ENCODE data around the gene F11. TPM values are rescaled to one million over a fixed set of nuclear protein-coding genes. Genes with fewer than 3 reads are reported as not detected.
"Not testable (repeated sequence)": the region's sequence is repeated elsewhere in the genome, so short reads cannot be mapped to it uniquely, and the experiment has no call there.

F11 gene
- total and polyA plus RNA-seq, 2 experiments from 2014 or later = 0.74 to 2.1 TPM

GRCh38 chr4:186273392-186273789 lies 7.4 kb downstream of the F11 start:
- not testable (repeated sequence) for H4K20me1 ChIP-seq (replicated peaks; ENCODE audit: insufficient read depth); H3K4me3 Mint-ChIP-seq; H3K27me3 ChIP-seq (ENCODE audit: insufficient read depth); H3K4me1 Mint-ChIP-seq; H3K36me3 ChIP-seq (ENCODE audit: insufficient read depth); DNase-seq (ENCODE audit: low spot score); H3F3A ChIP-seq (replicated peaks; ENCODE audit: low read depth); H3K4me1 ChIP-seq (ENCODE audit: insufficient read depth); H3K27ac ChIP-seq (ENCODE audit: low read depth); H3K9me2 ChIP-seq (ENCODE audit: insufficient read depth); H2AFZ ChIP-seq; H3K36me3 Mint-ChIP-seq (ENCODE audit: low read depth); H3K4me3 ChIP-seq; H3K79me2 ChIP-seq (replicated peaks; ENCODE audit: insufficient read depth); H3K27ac Mint-ChIP-seq; H3K4me2 ChIP-seq; H3K9me3 Mint-ChIP-seq; H3K27me3 Mint-ChIP-seq (ENCODE audit: insufficient read depth, low read depth, poor library complexity); ATAC-seq

- H3K27ac ChIP-seq (ENCODE audit: low read depth) = no peak overlapping the region
- no peaks in the 10 kb centered on the region for H3K36me3 ChIP-seq (ENCODE audit: insufficient read depth)
- no peak overlapping the region for H3K4me3 Mint-ChIP-seq
- H3K9me3 Mint-ChIP-seq = no peaks in the 10 kb centered on the region
- no peak overlapping the region for H3K4me3 ChIP-seq
- H3K27me3 Mint-ChIP-seq (ENCODE audit: insufficient read depth, low read depth, poor library complexity) = peaks cover 2% of the 10 kb centered on the region
- no peak overlapping the region for H3K27ac Mint-ChIP-seq
- no peaks in the 10 kb centered on the region for H3K27me3 ChIP-seq (ENCODE audit: insufficient read depth)
- no peaks in the 10 kb centered on the region for H3K9me2 ChIP-seq (ENCODE audit: insufficient read depth)
- H3K79me2 ChIP-seq (replicated peaks; ENCODE audit: insufficient read depth) = no peaks in the 10 kb centered on the region
- DNase-seq (ENCODE audit: low spot score) (no peak), ATAC-seq (no peak)
- H3K36me3 Mint-ChIP-seq (ENCODE audit: low read depth) = no peaks in the 10 kb centered on the region
- no peaks in the 10 kb centered on the region for H4K20me1 ChIP-seq (replicated peaks; ENCODE audit: insufficient read depth)
- peaks cover 3% of the 10 kb centered on the region; the same call in 2 of the 3 replicates for H3K4me1 Mint-ChIP-seq
- H2AFZ ChIP-seq = peak overlapping the region; percentile 72
- no peaks in the 10 kb centered on the region for H3K4me1 ChIP-seq (ENCODE audit: insufficient read depth)
- H3F3A ChIP-seq (replicated peaks; ENCODE audit: low read depth) = no peaks in the 10 kb centered on the region
- no peak overlapping the region for H3K4me2 ChIP-seq
- TF ChIP-seq, protein P1, sequence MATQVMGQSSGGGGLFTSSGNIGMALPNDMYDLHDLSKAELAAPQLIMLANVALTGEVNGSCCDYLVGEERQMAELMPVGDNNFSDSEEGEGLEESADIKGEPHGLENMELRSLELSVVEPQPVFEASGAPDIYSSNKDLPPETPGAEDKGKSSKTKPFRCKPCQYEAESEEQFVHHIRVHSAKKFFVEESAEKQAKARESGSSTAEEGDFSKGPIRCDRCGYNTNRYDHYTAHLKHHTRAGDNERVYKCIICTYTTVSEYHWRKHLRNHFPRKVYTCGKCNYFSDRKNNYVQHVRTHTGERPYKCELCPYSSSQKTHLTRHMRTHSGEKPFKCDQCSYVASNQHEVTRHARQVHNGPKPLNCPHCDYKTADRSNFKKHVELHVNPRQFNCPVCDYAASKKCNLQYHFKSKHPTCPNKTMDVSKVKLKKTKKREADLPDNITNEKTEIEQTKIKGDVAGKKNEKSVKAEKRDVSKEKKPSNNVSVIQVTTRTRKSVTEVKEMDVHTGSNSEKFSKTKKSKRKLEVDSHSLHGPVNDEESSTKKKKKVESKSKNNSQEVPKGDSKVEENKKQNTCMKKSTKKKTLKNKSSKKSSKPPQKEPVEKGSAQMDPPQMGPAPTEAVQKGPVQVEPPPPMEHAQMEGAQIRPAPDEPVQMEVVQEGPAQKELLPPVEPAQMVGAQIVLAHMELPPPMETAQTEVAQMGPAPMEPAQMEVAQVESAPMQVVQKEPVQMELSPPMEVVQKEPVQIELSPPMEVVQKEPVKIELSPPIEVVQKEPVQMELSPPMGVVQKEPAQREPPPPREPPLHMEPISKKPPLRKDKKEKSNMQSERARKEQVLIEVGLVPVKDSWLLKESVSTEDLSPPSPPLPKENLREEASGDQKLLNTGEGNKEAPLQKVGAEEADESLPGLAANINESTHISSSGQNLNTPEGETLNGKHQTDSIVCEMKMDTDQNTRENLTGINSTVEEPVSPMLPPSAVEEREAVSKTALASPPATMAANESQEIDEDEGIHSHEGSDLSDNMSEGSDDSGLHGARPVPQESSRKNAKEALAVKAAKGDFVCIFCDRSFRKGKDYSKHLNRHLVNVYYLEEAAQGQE (IDR thresholded peaks at IDR 0.05; ENCODE audit: unreplicated experiment) = no peak
- TF ChIP-seq STAT1 (IDR thresholded peaks at IDR 0.05; ENCODE audit: unreplicated experiment) (no peak), ETS1 (IDR thresholded peaks at IDR 0.05) (no peak), EZH2phosphoT487 (IDR thresholded peaks at IDR 0.05; ENCODE audit: unreplicated experiment) (no peak), ZNF462 (CRISPR knock-in tag; IDR thresholded peaks at IDR 0.05) (no peak), ZNF331 (CRISPR knock-in tag; IDR thresholded peaks at IDR 0.05; ENCODE audit: low read depth) (no peak), ZNF114 (CRISPR knock-in tag; IDR thresholded peaks at IDR 0.05) (no peak), NANOG (IDR thresholded peaks at IDR 0.05; ENCODE audit: borderline replicate concordance) (no peak), POLR2AphosphoS5 (IDR thresholded peaks at IDR 0.05; ENCODE audit: low read depth) (no peak), JUNB (IDR thresholded peaks at IDR 0.05; ENCODE audit: unreplicated experiment) (no peak)
- TF ChIP-seq, protein P2, sequence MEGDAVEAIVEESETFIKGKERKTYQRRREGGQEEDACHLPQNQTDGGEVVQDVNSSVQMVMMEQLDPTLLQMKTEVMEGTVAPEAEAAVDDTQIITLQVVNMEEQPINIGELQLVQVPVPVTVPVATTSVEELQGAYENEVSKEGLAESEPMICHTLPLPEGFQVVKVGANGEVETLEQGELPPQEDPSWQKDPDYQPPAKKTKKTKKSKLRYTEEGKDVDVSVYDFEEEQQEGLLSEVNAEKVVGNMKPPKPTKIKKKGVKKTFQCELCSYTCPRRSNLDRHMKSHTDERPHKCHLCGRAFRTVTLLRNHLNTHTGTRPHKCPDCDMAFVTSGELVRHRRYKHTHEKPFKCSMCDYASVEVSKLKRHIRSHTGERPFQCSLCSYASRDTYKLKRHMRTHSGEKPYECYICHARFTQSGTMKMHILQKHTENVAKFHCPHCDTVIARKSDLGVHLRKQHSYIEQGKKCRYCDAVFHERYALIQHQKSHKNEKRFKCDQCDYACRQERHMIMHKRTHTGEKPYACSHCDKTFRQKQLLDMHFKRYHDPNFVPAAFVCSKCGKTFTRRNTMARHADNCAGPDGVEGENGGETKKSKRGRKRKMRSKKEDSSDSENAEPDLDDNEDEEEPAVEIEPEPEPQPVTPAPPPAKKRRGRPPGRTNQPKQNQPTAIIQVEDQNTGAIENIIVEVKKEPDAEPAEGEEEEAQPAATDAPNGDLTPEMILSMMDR (conservative IDR thresholded peaks at IDR 0.05; ENCODE audit: low read depth in 2 of 2) = no peak
Measured at GRCh38 chr4:186283311-186283710, 17.3 kb downstream of the F11 start.

All from GM23338 (cell line).